Measurements from ENCODE around the gene CEPT1.
A peak's percentile ranks its signal among the peaks of the same experiment; 100 is the strongest.

Gene CEPT1

DNA sequence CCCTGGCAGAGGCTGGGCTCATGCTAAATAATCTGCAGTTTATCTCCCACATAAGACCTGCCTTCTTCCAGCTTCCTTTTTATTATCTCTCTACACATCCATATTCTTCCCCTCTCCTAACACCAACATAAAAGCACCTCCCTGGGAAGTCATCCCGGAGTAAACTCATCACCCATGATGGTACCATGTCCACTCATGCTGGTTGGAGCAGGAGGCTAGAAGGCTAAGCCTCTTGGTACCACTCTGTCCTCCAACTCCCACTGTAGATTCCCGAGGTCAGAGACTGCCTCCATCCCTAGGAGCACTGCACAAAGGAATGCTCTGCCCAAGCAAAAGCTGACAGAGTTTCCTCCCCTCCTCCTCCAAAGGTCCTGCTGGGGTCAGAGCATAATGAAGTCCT lies 56.2 kb downstream of the CEPT1 start:
- H3K9me3 ChIP-seq (ENCODE audit: control insufficient read depth, insufficient read depth, low read length), result no peaks in the 10 kb centered on the region
- H3F3A ChIP-seq (ENCODE audit: control insufficient read depth, insufficient read depth), result no peaks in the 10 kb centered on the region
- H3K27me3 ChIP-seq (ENCODE audit: control insufficient read depth, low read length), result no peaks in the 10 kb centered on the region
- H3K9me2 ChIP-seq (replicated peaks; ENCODE audit: control insufficient read depth, low read length), result no peaks in the 10 kb centered on the region
- no peak overlapping the region for H3K27ac ChIP-seq (ENCODE audit: low read depth, low read length)
- H3K79me2 ChIP-seq (ENCODE audit: control insufficient read depth, low read length), result peaks cover 17% of the 10 kb centered on the region
- H3K4me2 ChIP-seq (ENCODE audit: low read length), result no peak overlapping the region
- H3K36me3 ChIP-seq (ENCODE audit: control insufficient read depth, low read length), result peaks cover 100% of the 10 kb centered on the region
- no peaks in the 10 kb centered on the region for H4K20me1 ChIP-seq (ENCODE audit: control insufficient read depth, insufficient read depth, low read depth, low read length)
- TF ChIP-seq, protein P1, sequence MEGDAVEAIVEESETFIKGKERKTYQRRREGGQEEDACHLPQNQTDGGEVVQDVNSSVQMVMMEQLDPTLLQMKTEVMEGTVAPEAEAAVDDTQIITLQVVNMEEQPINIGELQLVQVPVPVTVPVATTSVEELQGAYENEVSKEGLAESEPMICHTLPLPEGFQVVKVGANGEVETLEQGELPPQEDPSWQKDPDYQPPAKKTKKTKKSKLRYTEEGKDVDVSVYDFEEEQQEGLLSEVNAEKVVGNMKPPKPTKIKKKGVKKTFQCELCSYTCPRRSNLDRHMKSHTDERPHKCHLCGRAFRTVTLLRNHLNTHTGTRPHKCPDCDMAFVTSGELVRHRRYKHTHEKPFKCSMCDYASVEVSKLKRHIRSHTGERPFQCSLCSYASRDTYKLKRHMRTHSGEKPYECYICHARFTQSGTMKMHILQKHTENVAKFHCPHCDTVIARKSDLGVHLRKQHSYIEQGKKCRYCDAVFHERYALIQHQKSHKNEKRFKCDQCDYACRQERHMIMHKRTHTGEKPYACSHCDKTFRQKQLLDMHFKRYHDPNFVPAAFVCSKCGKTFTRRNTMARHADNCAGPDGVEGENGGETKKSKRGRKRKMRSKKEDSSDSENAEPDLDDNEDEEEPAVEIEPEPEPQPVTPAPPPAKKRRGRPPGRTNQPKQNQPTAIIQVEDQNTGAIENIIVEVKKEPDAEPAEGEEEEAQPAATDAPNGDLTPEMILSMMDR (IDR thresholded peaks at IDR 0.05; ENCODE audit: low read depth, low read length, poor library complexity, severe bottlenecking), result no peak
- no peak for TF ChIP-seq EZH2phosphoT487 (IDR thresholded peaks at IDR 0.05; ENCODE audit: borderline replicate concordance, low read length)
- H3K4me1 ChIP-seq (ENCODE audit: control insufficient read depth, low read length), result peaks cover 49% of the 10 kb centered on the region
- H3K4me3 ChIP-seq (ENCODE audit: low read length), result no peak overlapping the region

DNA sequence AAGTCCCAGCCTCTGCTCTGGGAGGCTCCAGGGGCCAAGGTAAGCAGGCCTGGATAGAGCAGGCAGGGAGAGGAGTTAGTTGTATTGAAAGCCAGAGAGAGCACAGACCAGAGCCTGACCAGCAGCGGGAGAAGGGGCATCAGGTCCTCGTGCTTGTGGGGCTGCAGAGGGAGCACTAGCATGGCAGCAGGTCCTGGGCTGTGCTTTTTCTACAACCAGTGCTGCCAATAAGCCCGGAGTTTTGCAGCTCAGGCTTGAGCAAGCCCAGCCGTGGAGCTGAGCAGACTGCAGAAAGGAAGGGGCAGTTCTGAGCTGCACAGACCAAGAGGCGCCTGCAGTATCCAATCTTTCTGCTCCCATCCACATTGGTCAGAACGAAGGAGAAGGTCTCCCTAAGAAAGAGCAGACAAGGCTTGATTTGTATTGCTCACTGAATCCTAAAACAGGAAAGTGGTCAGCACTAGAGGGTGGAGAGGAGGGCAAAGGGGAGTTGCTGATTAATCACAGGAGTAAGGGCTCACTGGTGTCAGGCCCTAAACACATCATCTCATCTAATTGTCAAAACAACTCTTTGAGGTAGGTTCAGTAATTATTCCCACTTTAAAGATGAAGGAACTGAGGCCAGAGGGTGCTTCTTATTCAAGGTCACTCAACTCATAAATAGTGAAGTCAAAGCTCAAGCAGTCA lies 57.7 kb downstream of the CEPT1 start:
- no peak overlapping the region for H3K4me2 ChIP-seq (ENCODE audit: low read length)
- H3K4me3 ChIP-seq (ENCODE audit: low read length), result no peak overlapping the region
- no peaks in the 10 kb centered on the region for H3K9me3 ChIP-seq (ENCODE audit: control insufficient read depth, insufficient read depth, low read length)
- no peak overlapping the region for H3K27ac ChIP-seq (ENCODE audit: low read depth, low read length)
- no peaks in the 10 kb centered on the region for H4K20me1 ChIP-seq (ENCODE audit: control insufficient read depth, insufficient read depth, low read depth, low read length)
- TF ChIP-seq, protein P1 (IDR thresholded peaks at IDR 0.05; ENCODE audit: low read depth, low read length, poor library complexity, severe bottlenecking), result peak; percentile 50
- no peak for TF ChIP-seq EZH2phosphoT487 (IDR thresholded peaks at IDR 0.05; ENCODE audit: borderline replicate concordance, low read length)
- H3K36me3 ChIP-seq (ENCODE audit: control insufficient read depth, low read length), result peaks cover 98% of the 10 kb centered on the region
- peaks cover 5% of the 10 kb centered on the region for H3F3A ChIP-seq (ENCODE audit: control insufficient read depth, insufficient read depth)
- no peaks in the 10 kb centered on the region for H3K27me3 ChIP-seq (ENCODE audit: control insufficient read depth, low read length)
- peaks cover 63% of the 10 kb centered on the region for H3K4me1 ChIP-seq (ENCODE audit: control insufficient read depth, low read length)
- H3K79me2 ChIP-seq (ENCODE audit: control insufficient read depth, low read length), result peaks cover 33% of the 10 kb centered on the region
- no peaks in the 10 kb centered on the region for H3K9me2 ChIP-seq (replicated peaks; ENCODE audit: control insufficient read depth, low read length)

DNA sequence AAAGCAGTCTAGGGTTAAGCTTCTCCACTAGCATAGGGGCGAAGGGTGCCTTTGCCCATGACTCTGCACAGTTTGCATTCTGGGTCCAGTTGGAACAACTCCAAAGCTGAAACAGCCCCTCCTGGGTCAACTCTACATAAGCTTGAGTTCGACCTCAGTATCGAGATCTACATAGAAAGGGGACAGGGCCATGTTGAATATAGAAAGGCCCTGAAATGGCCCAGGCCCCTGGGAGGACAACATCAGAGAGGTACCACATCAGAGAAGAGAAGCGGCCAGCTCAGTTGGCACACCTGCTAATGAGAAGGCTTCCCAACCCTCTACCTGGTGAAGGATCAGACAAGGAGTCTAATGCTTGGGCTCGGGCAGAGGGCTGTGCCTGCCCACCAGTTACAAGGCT lies 58.8 kb downstream of the CEPT1 start:
- no peak overlapping the region for H3K4me3 ChIP-seq (ENCODE audit: low read length)
- TF ChIP-seq, protein P1 (IDR thresholded peaks at IDR 0.05; ENCODE audit: low read depth, low read length, poor library complexity, severe bottlenecking), result no peak
- no peak for TF ChIP-seq EZH2phosphoT487 (IDR thresholded peaks at IDR 0.05; ENCODE audit: borderline replicate concordance, low read length)
- H3K9me2 ChIP-seq (replicated peaks; ENCODE audit: control insufficient read depth, low read length), result no peaks in the 10 kb centered on the region
- H3F3A ChIP-seq (ENCODE audit: control insufficient read depth, insufficient read depth), result peaks cover 5% of the 10 kb centered on the region
- no peaks in the 10 kb centered on the region for H3K9me3 ChIP-seq (ENCODE audit: control insufficient read depth, insufficient read depth, low read length)
- no peaks in the 10 kb centered on the region for H3K27me3 ChIP-seq (ENCODE audit: control insufficient read depth, low read length)
- H3K36me3 ChIP-seq (ENCODE audit: control insufficient read depth, low read length), result peaks cover 93% of the 10 kb centered on the region
- no peaks in the 10 kb centered on the region for H4K20me1 ChIP-seq (ENCODE audit: control insufficient read depth, insufficient read depth, low read depth, low read length)
- H3K4me1 ChIP-seq (ENCODE audit: control insufficient read depth, low read length), result peaks cover 62% of the 10 kb centered on the region
- no peak overlapping the region for H3K27ac ChIP-seq (ENCODE audit: low read depth, low read length)
- H3K79me2 ChIP-seq (ENCODE audit: control insufficient read depth, low read length), result peaks cover 43% of the 10 kb centered on the region
- no peak overlapping the region for H3K4me2 ChIP-seq (ENCODE audit: low read length)
